K562 (cell line): ENCODE data around the gene DOLPP1. TPM values are rescaled to one million over a fixed set of nuclear protein-coding genes. Genes with fewer than 3 reads are reported as not detected.

Experiments used
- BRCA1 ChIP-seq, 2 experiments: fragments of 450-650 bp in 1 of 2; sonication (generic) in 1 of 2; formaldehyde crosslinking in 1 of 2; IDR thresholded peaks; 2 replicates each; pipeline versions ENCODE4 v1.5.0 to v1.6.1; 2017 to 2020; ENCODE audit warnings: mild to moderate bottlenecking in 1 of 2, missing genetic modification reagents in 1 of 2
- DMBX1 ChIP-seq: fragments of 250-450 bp; sonication (Bioruptor Pico); IDR thresholded peaks from 2 replicates; pipeline ENCODE4 v1.8.0; 2022; ENCODE audit warnings: inconsistent platforms, mild to moderate bottlenecking, moderate library complexity, borderline replicate concordance
- ESRRA ChIP-seq: fragments of 450-650 bp; IDR thresholded peaks from 2 replicates; pipeline ENCODE4 v1.6.1; 2014; ENCODE audit warnings: low read depth, mild to moderate bottlenecking, moderate library complexity, borderline replicate concordance
- FUS ChIP-seq: fragments of 200-400 bp; formaldehyde crosslinking; optimal IDR thresholded peaks from 2 replicates; pipeline ENCODE3; 2017; ENCODE audit warnings: low read depth, low read length
- MED1 ChIP-seq: sonication (generic); formaldehyde crosslinking; IDR thresholded peaks from 2 replicates; pipeline ENCODE4 v1.8.1; 2023; ENCODE audit warnings: missing genetic modification reagents, borderline replicate concordance
- MTA2 ChIP-seq: fragments of 450-650 bp; IDR thresholded peaks from 2 replicates; pipeline ENCODE4 v1.6.1; 2016; ENCODE audit warnings: low read depth
- MYBL2 ChIP-seq, 2 experiments: fragments of 450-650 bp in 1 of 2; sonication (generic) in 1 of 2; formaldehyde crosslinking in 1 of 2; IDR thresholded peaks; 2 replicates each; pipeline versions ENCODE4 v1.6.1 to v1.8.1; 2017 to 2022; ENCODE audit warnings: borderline replicate concordance in 1 of 2, inconsistent platforms in 1 of 2, low read depth in 1 of 2, mild to moderate bottlenecking in 1 of 2, missing genetic modification reagents in 1 of 2, moderate library complexity in 1 of 2
- NFE2L1 ChIP-seq: fragments of 450-650 bp; IDR thresholded peaks from 2 replicates; pipeline ENCODE4 v1.6.1; 2016; ENCODE audit warnings: missing genetic modification characterization, low read depth, mild to moderate bottlenecking, missing compliant biosample characterization, moderate library complexity, borderline replicate concordance
- POLR2B ChIP-seq: fragments of 450-650 bp; IDR thresholded peaks from 2 replicates; pipeline ENCODE4 v1.6.1; 2018; ENCODE audit warnings: low read depth; ENCODE audit not compliant: partially characterized antibody
- REST ChIP-seq, 2 experiments: fragments of 450-650 bp; formaldehyde crosslinking in 1 of 2; IDR thresholded peaks; 2 replicates each; pipeline versions ENCODE4 v1.4.0 to v1.6.1; 2014 to 2020; ENCODE audit warnings: mild to moderate bottlenecking in 2 of 2, borderline replicate concordance in 1 of 2, low read depth in 1 of 2
- SRF ChIP-seq, 2 experiments: fragments of 250-450, 450-650 bp in 1 of 2; sonication (Bioruptor Pico) in 1 of 2; sonication (generic) in 1 of 2; formaldehyde crosslinking; IDR thresholded peaks; 2 replicates each; pipeline versions ENCODE4 v1.5.0 to v1.5.1; 2020 to 2022; ENCODE audit warnings: mild to moderate bottlenecking in 1 of 2, missing genetic modification reagents in 1 of 2
- U2AF1 ChIP-seq: fragments of 200-400 bp; formaldehyde crosslinking; optimal IDR thresholded peaks from 2 replicates; pipeline ENCODE3; 2017; ENCODE audit warnings: mild to moderate bottlenecking, low read depth, low read length, moderate library complexity
- ZBTB11 ChIP-seq, 3 experiments: fragments of 200-800 bp in 1 of 3; fragments of 250-450 bp in 1 of 3; fragments of 450-650 bp in 1 of 3; sonication (Bioruptor Pico) in 1 of 3; sonication (Bioruptor generic) in 1 of 3; formaldehyde crosslinking in 1 of 3; IDR thresholded peaks; 2 replicates each; pipeline versions ENCODE4 v1.6.1 to v1.8.0; 2016 to 2022; ENCODE audit warnings: mild to moderate bottlenecking in 2 of 3, missing genetic modification characterization in 2 of 3, missing compliant biosample characterization in 1 of 3, moderate library complexity in 1 of 3
- polyA plus RNA-seq, 8 experiments: library from polyadenylated mRNA; depleted of rRNA in 4 of 8; stranded (reverse) in 5 of 8; unstranded in 3 of 8; fragments of >200 nt; fragmentation: Nextera tagmentation in 2 of 8; fragmentation: Illumina TruSeq in 1 of 8; extraction: Ambion mirVana in 2 of 8; extraction: Trizol in 1 of 8; gene quantifications; 2 replicates each; pipeline versions ENCODE4 v1.2.1 to v1.2.3, GENCODE V29; 2011 to 2014; ENCODE audit warnings: inconsistent platforms in 1 of 8, missing spikeins in 1 of 8
- total RNA-seq, 7 experiments: library from RNA; depleted of rRNA in 6 of 7; stranded (reverse); fragments of >200 nt in 6 of 7; fragmentation: Illumina TruSeq in 2 of 7; extraction: Trizol in 2 of 7; gene quantifications; 2 replicates each; pipeline versions ENCODE4 v1.2.1 to v1.2.3, GENCODE V29; 2011 to 2021; ENCODE audit warnings: low replicate concordance in 1 of 7

The DOLPP1 gene
- total and polyA plus RNA-seq, 9 of the 15 experiments (the other 6 are each of a cell fraction or from before 2014, with no cell fraction given) = 3.0 to 39.8 (median 30.5) TPM

GRCh38 chr9:129139233-129139992, 58.5 kb downstream of the DOLPP1 start (continued):
- TF ChIP-seq ZBTB11 (CRISPR knock-in tag; IDR thresholded peaks at IDR 0.05) (no peak), ESRRA (0 out of 2 replicates have a peak, but pooled peaks have one; percentile 39), NFE2L1 (tag) (no peak), BRCA1 (IDR thresholded peaks at IDR 0.05) (no peak), BRCA1 (CRISPR knock-in tag; IDR thresholded peaks at IDR 0.05) (no peak), MTA2 (no peak), FUS (no peak), SRF (CRISPR knock-in tag; IDR thresholded peaks at IDR 0.05) (peak in 1 of 2 experiments; percentile 11; a peak in 1 of 4 replicates), MYBL2 (IDR thresholded peaks at IDR 0.05; ENCODE audit: low read depth) (no peak), MYBL2 (CRISPR knock-in tag; IDR thresholded peaks at IDR 0.05; ENCODE audit: borderline replicate concordance) (no peak), DMBX1 (CRISPR knock-in tag) (no peak), MED1 (CRISPR knock-in tag) (no peak), REST (IDR thresholded peaks at IDR 0.05; ENCODE audit: borderline replicate concordance) (peak; percentile 77), REST (CRISPR knock-in tag; IDR thresholded peaks at IDR 0.05; ENCODE audit: low read depth) (no peak), U2AF1 (no peak), POLR2B (no peak)
